DOHH2 (cell line): ENCODE data around the gene EPHA3.

Experiments
- H3F3A ChIP-seq: fragments of 200-600 bp; sonication (generic), shearing (Covaris generic); 2 replicates; pipeline ENCODE4 v1.6.0; 2016; ENCODE audit warnings: antibody characterized with exemption, mild to moderate bottlenecking; ENCODE audit not compliant: control insufficient read depth, insufficient read depth
- H3K27ac ChIP-seq: fragments of 200-600 bp; sonication (generic); 2 replicates; pipeline ENCODE4 v1.5.1; 2014; ENCODE audit warnings: low read depth, mild to moderate bottlenecking, low read length, moderate library complexity
- H3K27me3 ChIP-seq: fragments of 200-600 bp; sonication (generic); 2 replicates; pipeline ENCODE4 v1.6.1; 2014; ENCODE audit warnings: mild to moderate bottlenecking, low read length, mixed read lengths; ENCODE audit not compliant: control insufficient read depth
- H3K36me3 ChIP-seq: fragments of 200-600 bp; sonication (generic); 2 replicates; pipeline ENCODE4 v1.6.1; 2014; ENCODE audit warnings: mild to moderate bottlenecking, low read length, moderate library complexity, mixed read lengths; ENCODE audit not compliant: control insufficient read depth
- H3K4me1 ChIP-seq: fragments of 200-600 bp; sonication (generic); 2 replicates; pipeline ENCODE4 v1.6.1; 2014; ENCODE audit warnings: mild to moderate bottlenecking, low read length, mixed read lengths; ENCODE audit not compliant: control insufficient read depth
- H3K4me2 ChIP-seq: fragments of 200-600 bp; sonication (generic); 2 replicates; pipeline ENCODE4 v1.6.0; 2014; ENCODE audit warnings: mild to moderate bottlenecking, low read length, moderate library complexity
- H3K4me3 ChIP-seq: fragments of 200-600 bp; sonication (generic); 2 replicates; pipeline ENCODE4 v1.5.1; 2014; ENCODE audit warnings: mild to moderate bottlenecking, low read length, mixed read lengths
- H3K79me2 ChIP-seq: fragments of 200-600 bp; sonication (generic); 2 replicates; pipeline ENCODE4 v1.6.1; 2014; ENCODE audit warnings: mild to moderate bottlenecking, low read length, mixed read lengths; ENCODE audit not compliant: control insufficient read depth
- H3K9me2 ChIP-seq: fragments of 200-600 bp; sonication (generic); replicated peaks from 2 replicates; pipeline ENCODE4 v1.6.1; 2014; ENCODE audit warnings: mild to moderate bottlenecking, low read length, mixed read lengths; ENCODE audit not compliant: control insufficient read depth
- H3K9me3 ChIP-seq: fragments of 200-600 bp; sonication (generic); 2 replicates; pipeline ENCODE4 v1.6.1; 2014; ENCODE audit warnings: antibody characterized with exemption, low read length, mixed read lengths; ENCODE audit not compliant: control insufficient read depth, insufficient read depth
- H4K20me1 ChIP-seq: fragments of 200-600 bp; sonication (generic); 2 replicates; pipeline ENCODE4 v1.6.0; 2014; ENCODE audit warnings: low read depth, mild to moderate bottlenecking, antibody characterized with exemption, low read length, moderate library complexity; ENCODE audit not compliant: control insufficient read depth, insufficient read depth
- EZH2phosphoT487 ChIP-seq: fragments of 200-600 bp; sonication (generic); IDR thresholded peaks from 2 replicates; pipeline ENCODE4 v1.6.1; 2017; ENCODE audit warnings: borderline replicate concordance, mild to moderate bottlenecking, antibody characterized with exemption, low read length, moderate library complexity, mixed read lengths
- TF ChIP-seq, protein P1 (sequence below): fragments of 200-600 bp; sonication (generic); IDR thresholded peaks from one replicate; pipeline ENCODE4 v1.5.1; 2014; ENCODE audit warnings: antibody characterized with exemption, mild to moderate bottlenecking, low read depth, low read length; ENCODE audit not compliant: poor library complexity, severe bottlenecking

The EPHA3 gene

DNA sequence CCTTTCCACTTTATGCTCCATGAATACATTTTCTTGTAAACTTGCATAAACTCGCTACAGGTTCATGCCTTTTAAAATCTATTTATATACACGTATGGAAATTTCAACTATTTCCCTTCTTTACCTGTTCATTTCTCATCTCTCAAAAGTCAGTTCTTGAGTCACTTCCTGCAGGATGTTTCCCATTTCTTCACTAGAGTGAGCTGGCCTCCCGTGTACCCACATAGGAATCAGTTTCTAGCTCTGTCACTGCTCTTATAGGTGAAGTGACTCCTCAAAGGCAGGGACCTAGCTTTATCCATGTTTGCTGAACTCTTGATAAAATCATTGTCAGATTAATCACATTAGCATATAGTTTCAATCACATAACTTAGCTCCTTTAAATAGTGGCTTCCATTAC, 259.7 kb downstream of the EPHA3 start:
- no peaks in the 10 kb centered on the region for H3K36me3 ChIP-seq
- H3K79me2 ChIP-seq: no peaks in the 10 kb centered on the region
- no peaks in the 10 kb centered on the region for H3K4me1 ChIP-seq
- no peaks in the 10 kb centered on the region for H3K27me3 ChIP-seq
- no peaks in the 10 kb centered on the region for H4K20me1 ChIP-seq
- H3K9me2 ChIP-seq: no peaks in the 10 kb centered on the region
- TF ChIP-seq EZH2phosphoT487: no peak
- TF ChIP-seq, protein P1, sequence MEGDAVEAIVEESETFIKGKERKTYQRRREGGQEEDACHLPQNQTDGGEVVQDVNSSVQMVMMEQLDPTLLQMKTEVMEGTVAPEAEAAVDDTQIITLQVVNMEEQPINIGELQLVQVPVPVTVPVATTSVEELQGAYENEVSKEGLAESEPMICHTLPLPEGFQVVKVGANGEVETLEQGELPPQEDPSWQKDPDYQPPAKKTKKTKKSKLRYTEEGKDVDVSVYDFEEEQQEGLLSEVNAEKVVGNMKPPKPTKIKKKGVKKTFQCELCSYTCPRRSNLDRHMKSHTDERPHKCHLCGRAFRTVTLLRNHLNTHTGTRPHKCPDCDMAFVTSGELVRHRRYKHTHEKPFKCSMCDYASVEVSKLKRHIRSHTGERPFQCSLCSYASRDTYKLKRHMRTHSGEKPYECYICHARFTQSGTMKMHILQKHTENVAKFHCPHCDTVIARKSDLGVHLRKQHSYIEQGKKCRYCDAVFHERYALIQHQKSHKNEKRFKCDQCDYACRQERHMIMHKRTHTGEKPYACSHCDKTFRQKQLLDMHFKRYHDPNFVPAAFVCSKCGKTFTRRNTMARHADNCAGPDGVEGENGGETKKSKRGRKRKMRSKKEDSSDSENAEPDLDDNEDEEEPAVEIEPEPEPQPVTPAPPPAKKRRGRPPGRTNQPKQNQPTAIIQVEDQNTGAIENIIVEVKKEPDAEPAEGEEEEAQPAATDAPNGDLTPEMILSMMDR: no peak
- no peak overlapping the region for H3K4me3 ChIP-seq
- H3K27ac ChIP-seq: no peak overlapping the region
- no peaks in the 10 kb centered on the region for H3F3A ChIP-seq
- no peak overlapping the region for H3K4me2 ChIP-seq
- H3K9me3 ChIP-seq: no peaks in the 10 kb centered on the region

DNA sequence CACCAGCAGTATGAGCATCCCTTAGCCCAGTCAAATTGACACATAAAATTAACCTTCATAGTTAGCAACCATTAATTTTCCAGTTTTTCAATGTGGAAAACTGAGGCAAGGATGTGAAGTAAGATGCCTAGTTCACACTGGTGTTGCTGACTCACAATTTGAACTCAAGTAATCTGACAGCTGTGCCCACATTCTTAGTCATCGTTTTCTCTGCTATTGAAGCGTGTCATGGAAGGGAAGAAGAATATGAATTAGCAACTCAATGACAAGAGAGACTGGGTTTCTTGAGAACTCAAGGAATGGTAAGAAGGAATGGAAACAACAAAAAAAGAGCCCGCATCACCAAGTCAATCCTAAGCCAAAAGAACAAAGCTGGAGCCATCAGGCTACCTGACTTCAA, 261.4 kb downstream of the EPHA3 start:
- Histone ChIP-seq H3K4me2 (no peak overlapping the region), H3F3A (no peaks in the 10 kb centered on the region), H3K27ac (no peak overlapping the region), H4K20me1 (no peaks in the 10 kb centered on the region), H3K9me3 (no peaks in the 10 kb centered on the region), H3K4me1 (no peaks in the 10 kb centered on the region), H3K36me3 (no peaks in the 10 kb centered on the region), H3K4me3 (no peak overlapping the region), H3K27me3 (no peaks in the 10 kb centered on the region), H3K9me2 (no peaks in the 10 kb centered on the region), H3K79me2 (no peaks in the 10 kb centered on the region)
- no peak for TF ChIP-seq EZH2phosphoT487
- TF ChIP-seq, protein P1: no peak

DNA sequence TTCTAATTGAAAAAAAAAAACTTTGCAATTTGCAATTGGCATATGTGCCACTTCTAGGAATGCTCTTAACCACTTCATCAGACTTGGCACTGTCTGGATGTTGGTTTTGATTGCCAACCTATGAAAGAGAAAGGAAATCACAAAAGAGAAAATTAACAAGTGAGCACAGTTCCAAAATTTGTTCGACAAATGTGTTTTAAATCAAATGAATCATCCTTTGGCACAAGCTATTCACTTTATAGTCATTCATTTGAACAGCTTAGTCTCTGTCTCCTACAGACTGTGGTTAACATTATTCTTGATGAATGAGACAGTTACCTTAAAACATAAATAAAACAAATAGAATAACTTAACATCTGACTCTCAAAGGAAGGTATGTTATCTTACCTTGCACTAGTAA, 265.0 kb downstream of the EPHA3 start:
- H3K36me3 ChIP-seq: no peaks in the 10 kb centered on the region
- no peak overlapping the region for H3K4me3 ChIP-seq
- H3K27ac ChIP-seq: no peak overlapping the region
- no peaks in the 10 kb centered on the region for H3K27me3 ChIP-seq
- no peaks in the 10 kb centered on the region for H3K9me3 ChIP-seq
- no peaks in the 10 kb centered on the region for H3F3A ChIP-seq
- no peaks in the 10 kb centered on the region for H3K9me2 ChIP-seq
- H3K4me1 ChIP-seq: no peaks in the 10 kb centered on the region
- TF ChIP-seq EZH2phosphoT487: no peak
- TF ChIP-seq, protein P1: no peak
- H4K20me1 ChIP-seq: no peaks in the 10 kb centered on the region
- H3K4me2 ChIP-seq: no peak overlapping the region
- no peaks in the 10 kb centered on the region for H3K79me2 ChIP-seq

DNA sequence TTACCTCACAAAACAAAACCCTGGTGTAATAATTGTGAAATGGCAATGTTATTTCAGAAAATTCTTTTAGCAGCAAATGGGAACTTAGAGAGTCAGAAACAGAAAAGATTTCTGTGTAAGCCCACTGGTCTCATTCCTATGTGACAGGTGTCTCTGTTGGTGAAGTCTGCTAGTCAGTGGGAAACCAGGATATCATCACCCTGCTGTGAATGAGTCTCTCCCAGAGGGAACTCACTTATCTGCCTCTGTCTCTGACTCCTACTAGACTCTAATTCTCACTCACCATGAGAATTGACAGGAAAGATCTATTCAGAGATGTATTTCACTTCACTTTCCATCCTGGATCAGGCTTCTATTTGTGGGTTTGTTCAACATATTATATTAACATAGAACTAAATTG, 266.0 kb downstream of the EPHA3 start:
- H3K4me3 ChIP-seq: no peak overlapping the region
- H3K27me3 ChIP-seq: no peaks in the 10 kb centered on the region
- TF ChIP-seq EZH2phosphoT487: no peak
- TF ChIP-seq, protein P1: no peak

More for the DNA sequence above, 266.0 kb downstream of the EPHA3 start:
- Histone ChIP-seq H3K9me2 (no peaks in the 10 kb centered on the region), H3F3A (no peaks in the 10 kb centered on the region), H3K36me3 (no peaks in the 10 kb centered on the region), H3K27ac (no peak overlapping the region), H3K9me3 (no peaks in the 10 kb centered on the region), H3K79me2 (no peaks in the 10 kb centered on the region), H3K4me1 (no peaks in the 10 kb centered on the region), H3K4me2 (no peak overlapping the region), H4K20me1 (no peaks in the 10 kb centered on the region)
